AG04450 (cell line): ENCODE measurements around the gene CCR5AS.
"Not testable (repeated sequence)": the region's sequence is repeated elsewhere in the genome, so short reads cannot be mapped to it uniquely, and the experiment has no call there.

Experiments used
- CTCF ChIA-PET: fragments of 300-600, 350-600 bp; formaldehyde crosslinking; extraction: SDS; loops from one replicate; lab custom pipeline; 2022; ENCODE audit warnings: antibody characterized with exemption, inconsistent platforms; lab: Charles Lee
- POLR2A ChIA-PET: fragments of 350-600 bp; formaldehyde crosslinking; extraction: SDS; loops from one replicate; lab custom pipeline; 2021; ENCODE audit warnings: antibody characterized with exemption, inconsistent platforms; lab: Yijun Ruan, JAX
- DNase-seq: peaks from one replicate; pipeline ENCODE4 v3.0.0-alpha.2; 2011; ENCODE audit warnings: low read depth, low spot score
- H3K27ac ChIP-seq: one replicate; pipeline ENCODE4 v1.5.1; 2012; ENCODE audit warnings: low read depth, low read length, control low read depth
- H3K27me3 ChIP-seq: one replicate; pipeline ENCODE4 v1.6.0; 2012; ENCODE audit warnings: low read length; ENCODE audit not compliant: control insufficient read depth, insufficient read depth
- H3K4me3 ChIP-seq: 2 replicates; pipeline ENCODE4 v1.5.1; 2011; ENCODE audit warnings: mild to moderate bottlenecking, low read depth, low read length, control low read depth
- H3K9me3 ChIP-seq: 2 replicates; pipeline ENCODE4 v1.5.1; 2012; ENCODE audit warnings: low read length; ENCODE audit not compliant: control insufficient read depth, insufficient read depth
- CTCF ChIP-seq: IDR thresholded peaks from 2 replicates; pipeline ENCODE4 v1.5.1; 2011; ENCODE audit warnings: low read depth, low read length, control low read depth, inconsistent platforms

CCR5AS gene

GRCh38 chr3:46429250-46429649, 22.4 kb upstream of the CCR5AS start:
- ChIA-PET POLR2A (no interaction called here), CTCF (no interaction called here)
- Histone ChIP-seq H3K27ac (no peak overlapping the region), H3K27me3 (peaks cover 9% of the 10 kb centered on the region), H3K9me3 (no peaks in the 10 kb centered on the region; the same call in 1 of the 2 replicates), H3K4me3 (no peak overlapping the region)
- TF ChIP-seq CTCF, result no peak
- no peak for DNase-seq

GRCh38 chr3:46427916-46428833, 21.3 kb upstream of the CCR5AS start:
- no peak for TF ChIP-seq CTCF
- H3K27ac ChIP-seq, result no peak overlapping the region
- H3K27me3 ChIP-seq, result peaks cover 7% of the 10 kb centered on the region
- DNase-seq, result no peak
- no peaks in the 10 kb centered on the region; the same call in 1 of the 2 replicates for H3K9me3 ChIP-seq
- H3K4me3 ChIP-seq, result no peak overlapping the region
- POLR2A ChIA-PET, result no interaction called here
- CTCF ChIA-PET, result no interaction called here

GRCh38 chr3:46427404-46427803, 20.5 kb upstream of the CCR5AS start:
- H3K4me3 ChIP-seq, DNase-seq, H3K27ac ChIP-seq, POLR2A ChIA-PET, H3K27me3 ChIP-seq, H3K9me3 ChIP-seq: not testable (repeated sequence)
- peak; percentile 29 for TF ChIP-seq CTCF
- CTCF ChIA-PET, result interaction anchor here (0.7 to 1.2 kb wide), 6 partner anchors 16 to 488 kb away, joined by 3 to 5 read pairs (median 3); no protein-coding TSS in a partner anchor

- POLR2A ChIA-PET, H3K27ac ChIP-seq, DNase-seq, H3K9me3 ChIP-seq, H3K4me3 ChIP-seq, H3K27me3 ChIP-seq: not testable (repeated sequence)
- CTCF ChIA-PET, result interaction anchor here (0.7 to 1.2 kb wide), 4 partner anchors 17 to 493 kb away, joined by 3 to 5 read pairs (median 4); no protein-coding TSS in a partner anchor
These were observed 19.6 kb upstream of the CCR5AS start for GRCh38 chr3:46426476-46426875.

GRCh38 chr3:46423588-46423987, 16.7 kb upstream of the CCR5AS start:
- Histone ChIP-seq H3K4me3 (no peak overlapping the region), H3K27me3 (peaks cover 7% of the 10 kb centered on the region), H3K27ac (no peak overlapping the region), H3K9me3 (no peaks in the 10 kb centered on the region)
- no peak for TF ChIP-seq CTCF
- no peak for DNase-seq
- CTCF ChIA-PET, result no interaction called here
- POLR2A ChIA-PET, result no interaction called here
